Stimulated activated CD8-positive, alpha-beta memory T cell treated with anti-CD3 and anti-CD28 coated beads, Interleukin-4, amount 100 ng/mL, for 24 hours (primary cell): Measurements from ENCODE around the gene LNPK.
"Not testable (repeated sequence)": the region's sequence is repeated elsewhere in the genome, so short reads cannot be mapped to it uniquely, and the experiment has no call there.

Source experiments
- DNase-seq: peaks from one replicate; pipeline ENCODE4 v3.0.0-alpha.2; 2020; ENCODE audit warnings: low read depth

LNPK gene

DNA sequence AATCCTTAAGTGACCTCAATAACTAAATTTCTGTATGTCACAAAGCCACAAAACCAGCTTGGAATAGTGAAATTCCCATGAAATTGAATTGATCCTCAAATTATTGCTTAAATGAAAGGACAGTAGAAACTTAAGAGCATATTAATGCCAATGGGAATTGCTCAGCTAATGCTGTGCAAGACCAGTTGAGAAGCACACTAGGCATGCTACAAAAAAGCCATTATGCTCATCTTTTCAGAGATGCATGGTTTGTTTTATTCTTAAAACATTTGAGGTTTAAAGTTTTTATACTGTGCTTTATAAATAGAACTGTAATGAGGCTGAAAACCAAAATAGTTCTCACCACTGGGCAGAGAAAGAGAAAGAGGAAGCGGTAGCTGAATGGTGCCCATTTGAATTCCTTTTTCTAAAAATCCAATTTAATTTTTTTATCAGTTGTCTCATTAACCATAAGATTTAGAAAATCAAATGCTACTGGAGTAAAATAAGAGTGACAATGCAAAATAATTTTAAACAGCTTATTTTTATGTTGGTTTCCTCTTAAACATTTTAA lies 98.6 kb downstream of the LNPK start:
- DNase-seq: no peak

DNA sequence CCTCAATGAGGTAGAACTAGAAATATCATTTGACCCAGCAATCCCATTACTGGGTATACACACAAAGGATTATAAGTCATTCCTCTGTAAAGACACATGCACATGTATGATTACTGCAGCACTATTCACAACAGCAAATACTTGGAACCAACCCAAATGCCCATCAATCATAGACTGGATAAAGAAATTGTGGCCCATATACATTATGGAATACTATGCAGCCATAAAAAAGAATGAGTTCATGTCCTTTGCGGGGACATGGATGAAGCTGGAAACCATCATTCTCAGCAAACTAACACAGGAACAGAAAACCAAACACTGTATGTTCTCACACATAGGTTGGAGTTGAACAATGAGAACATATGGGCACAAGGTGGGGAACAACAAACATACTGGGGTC lies 106.1 kb downstream of the LNPK start:
- not testable (repeated sequence) for DNase-seq

DNA sequence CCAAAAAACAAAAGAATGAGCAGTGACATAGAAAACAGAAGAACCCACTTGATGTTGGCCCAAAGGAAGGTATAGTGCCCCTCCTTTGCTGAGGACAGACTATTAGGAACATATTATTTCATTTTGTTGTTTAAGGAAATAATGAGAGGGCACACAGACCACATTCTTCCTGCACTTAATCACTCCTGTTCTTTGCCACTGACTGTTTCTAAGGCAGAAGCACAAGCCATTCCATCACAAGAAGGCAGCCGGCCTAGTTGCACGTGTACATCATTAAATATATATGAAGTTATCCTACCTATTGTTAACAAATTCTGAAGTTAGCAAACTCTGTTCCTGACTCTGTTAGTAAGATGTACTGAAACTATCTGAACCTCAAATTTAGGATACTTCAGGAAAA lies 110.0 kb downstream of the LNPK start:
- no peak for DNase-seq

DNA sequence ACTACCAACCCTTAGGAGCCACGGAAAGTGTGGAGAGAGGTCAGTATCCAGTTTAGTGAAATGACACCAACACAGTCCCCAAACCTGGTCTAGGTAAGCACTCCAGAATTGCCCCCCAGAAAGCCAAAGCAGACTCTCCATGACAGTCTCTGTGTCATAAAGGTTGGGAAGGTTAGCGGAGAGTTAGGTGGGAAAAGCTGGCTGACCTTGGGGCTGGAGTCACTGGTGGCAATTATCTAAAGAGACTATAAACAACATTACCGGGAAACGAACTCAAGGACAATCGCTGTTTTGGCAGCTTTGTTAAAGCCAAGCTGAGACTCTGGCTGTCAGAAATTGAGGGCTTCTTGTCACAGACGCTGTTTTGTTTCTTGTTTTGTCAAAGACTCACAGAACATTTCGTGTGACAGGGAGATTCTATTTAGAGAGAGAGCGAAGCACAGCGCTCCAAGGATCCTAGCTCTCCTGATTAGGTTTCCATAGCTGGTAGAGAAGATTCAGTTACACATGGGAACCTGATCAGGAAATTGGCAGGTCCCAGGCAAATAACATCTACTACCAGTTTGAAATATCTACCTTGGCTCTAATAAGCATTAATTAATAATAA lies 111.3 kb downstream of the LNPK start:
- no peak for DNase-seq

DNA sequence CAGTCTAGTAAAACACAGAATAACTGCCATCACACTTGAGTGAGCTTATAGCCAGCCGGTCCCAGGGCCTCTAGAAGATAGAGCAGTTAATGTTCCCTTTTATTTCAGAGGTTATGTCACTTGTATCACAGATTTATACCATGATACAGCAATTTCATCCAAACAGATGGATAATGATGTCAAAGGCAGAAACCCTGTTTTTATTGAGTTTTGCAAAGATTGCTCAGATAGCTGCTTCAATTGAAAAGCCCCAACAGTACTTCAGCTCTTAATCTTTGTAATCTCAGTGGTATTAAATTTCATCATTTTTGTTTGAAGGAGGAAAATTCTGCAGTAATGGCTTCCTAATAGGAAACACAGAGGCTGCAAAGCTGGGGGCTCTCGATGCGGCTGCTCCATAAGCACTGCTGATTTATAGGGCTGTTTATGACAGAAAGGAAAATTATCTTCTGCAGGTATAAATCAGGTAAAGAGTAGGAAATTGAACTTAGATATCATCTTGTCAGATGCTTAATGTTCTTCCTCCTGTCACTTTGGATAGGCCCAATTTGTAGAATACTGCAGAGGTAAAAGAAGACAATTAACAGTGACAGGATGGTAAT lies 112.3 kb downstream of the LNPK start:
- DNase-seq: no peak

DNA sequence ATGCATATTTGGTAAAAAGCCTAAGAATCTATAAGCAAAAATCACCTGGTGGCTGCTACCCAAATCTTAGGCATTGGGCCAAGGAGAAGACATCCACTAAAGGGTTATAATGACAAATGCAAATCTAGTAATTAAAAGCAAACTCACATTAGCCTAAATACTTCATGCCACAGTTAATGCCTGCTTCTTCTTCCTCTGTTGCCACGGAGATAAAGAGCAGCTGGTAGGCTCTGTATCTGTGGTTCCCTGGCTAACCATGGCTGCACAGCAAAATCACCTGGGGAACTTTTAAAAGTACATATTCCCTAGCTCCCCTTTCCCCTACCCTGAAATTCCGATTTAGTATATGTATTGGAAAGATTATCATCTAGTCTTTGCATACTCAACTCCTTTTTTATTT lies 114.3 kb downstream of the LNPK start:
- DNase-seq: no peak

DNA sequence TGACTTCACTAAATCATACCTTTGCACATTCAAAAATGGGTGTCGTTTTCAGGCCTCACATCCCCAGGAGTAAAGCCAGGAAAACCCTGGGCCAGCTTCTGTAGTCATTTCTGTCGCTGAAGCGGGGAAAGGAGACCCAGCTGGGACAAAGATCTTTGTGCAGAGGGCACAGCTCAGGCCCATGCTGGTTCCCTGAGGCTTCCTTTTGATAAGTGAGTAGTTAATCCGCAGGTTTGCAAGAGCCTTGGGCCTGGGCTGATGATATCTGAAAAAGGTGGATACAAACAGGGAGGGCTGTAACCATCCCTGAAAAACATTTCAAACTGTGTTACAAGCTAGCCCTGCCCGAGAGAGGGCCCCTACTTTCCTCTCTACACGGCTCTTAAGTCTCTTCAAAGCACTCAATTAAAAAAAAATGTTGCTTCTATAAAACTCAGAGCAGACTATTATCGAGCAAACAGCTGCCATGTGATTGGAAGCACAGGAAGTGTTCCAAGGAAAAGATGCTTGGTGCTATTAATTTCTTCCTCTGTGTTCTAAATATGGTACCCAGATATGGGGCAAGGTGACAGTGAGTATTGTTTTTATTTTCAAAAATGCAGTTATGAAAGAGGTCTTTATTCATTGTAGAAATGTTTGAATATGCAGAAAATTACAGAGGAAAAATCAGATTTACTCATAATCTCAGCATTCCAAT lies 117.2 kb downstream of the LNPK start:
- DNase-seq: no peak

DNA sequence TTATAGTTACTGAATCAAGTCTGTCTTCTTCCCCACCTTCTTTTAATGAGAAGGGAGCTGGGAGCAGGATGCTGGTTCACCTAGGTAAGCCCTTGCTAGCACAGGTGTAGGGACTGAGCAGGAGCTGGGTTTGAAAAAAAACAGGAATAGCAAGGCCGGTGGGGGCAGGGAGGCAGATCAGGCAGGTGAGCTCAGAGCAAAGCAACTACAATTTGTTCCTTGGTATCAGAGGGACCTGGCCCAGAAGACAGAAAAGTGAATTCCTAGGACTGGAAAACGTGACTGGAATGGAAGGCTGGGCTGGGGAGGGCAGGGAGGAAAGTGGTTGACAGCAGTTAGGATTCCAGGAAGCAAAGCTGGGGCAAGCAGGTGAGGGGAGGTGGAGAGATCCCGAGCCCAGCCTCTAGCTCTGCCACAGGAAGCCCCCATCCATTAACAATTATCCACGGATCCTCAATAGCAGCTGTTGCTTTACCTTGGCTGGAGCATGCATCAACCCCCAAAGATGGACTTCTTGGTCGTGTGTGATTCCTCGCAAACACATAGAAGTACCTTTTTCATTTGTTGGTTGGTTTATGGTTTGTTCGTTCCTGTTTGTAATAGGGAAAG lies 118.4 kb downstream of the LNPK start:
- no peak for DNase-seq

DNA sequence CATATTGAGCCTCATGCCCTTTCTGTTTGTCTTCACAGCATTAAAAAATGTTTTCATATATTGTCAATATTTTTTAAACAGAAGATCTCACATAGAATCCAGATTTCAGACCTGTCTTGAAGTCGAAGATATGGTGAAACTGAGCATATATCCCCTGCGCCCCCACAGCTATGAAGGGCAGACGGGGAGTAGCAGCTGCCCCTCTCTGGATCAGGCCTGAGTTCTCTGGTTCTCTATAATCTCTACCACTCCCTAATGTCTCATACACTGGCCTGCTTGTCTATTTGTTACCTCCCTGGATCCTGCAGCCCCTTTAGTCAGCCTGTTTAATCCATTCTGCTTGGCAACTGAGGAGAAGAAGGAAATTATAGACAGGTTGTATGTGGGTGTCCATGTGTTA lies 122.4 kb downstream of the LNPK start:
- no peak for DNase-seq

DNA sequence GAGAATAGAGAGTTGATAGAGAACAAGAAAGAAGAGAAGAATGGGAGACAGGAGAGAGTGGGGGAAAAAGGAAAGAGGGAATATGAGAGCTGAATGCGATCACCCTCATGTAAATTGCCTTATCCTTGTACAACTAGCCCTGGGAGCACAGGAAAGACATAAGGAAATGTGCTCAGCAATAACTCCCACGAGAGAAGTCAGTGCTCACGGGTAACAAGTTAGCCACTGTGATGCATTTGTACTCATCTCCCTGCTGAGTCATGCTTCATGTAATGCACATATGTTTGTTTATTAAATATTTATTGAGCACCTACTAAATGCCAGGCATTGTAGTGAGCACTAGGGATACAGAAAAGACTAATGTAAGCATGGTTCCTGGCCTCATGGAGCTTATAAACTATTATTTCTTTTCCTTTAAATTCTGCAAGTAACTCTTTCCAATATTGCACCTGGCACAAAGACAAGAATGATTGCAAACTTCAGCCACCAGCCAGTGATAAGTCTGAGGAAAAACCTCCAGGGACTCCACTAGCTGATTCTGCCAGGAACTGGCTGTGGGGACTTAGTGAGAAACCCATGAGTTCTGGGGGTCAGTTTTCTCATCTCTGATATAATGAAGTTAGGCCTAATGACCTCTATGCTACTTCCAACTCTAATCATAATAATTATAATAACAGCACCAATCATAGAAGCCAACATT lies 124.1 kb downstream of the LNPK start:
- no peak for DNase-seq

DNA sequence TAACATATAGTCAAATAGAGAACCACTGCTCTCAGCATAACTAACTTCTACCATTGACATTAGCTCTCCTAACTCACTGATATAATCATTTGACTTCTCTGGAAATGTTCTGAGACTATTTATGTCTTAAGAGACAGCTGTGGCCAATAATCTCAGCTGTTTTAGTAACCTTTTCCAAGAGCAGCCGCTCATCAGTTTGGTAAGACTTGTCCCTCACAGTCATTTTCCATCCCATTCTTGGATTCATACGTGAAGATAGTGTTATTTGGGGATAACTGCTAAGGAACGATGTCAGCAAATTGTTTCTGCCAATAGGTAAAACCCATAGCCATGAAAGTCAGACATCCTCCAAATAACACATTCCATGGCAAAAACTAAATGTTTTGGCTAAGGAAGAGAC lies 127.8 kb downstream of the LNPK start:
- DNase-seq: no peak
